ENCODE data around the gene IFIT1B. TPM values are rescaled to one million over a fixed set of nuclear protein-coding genes. Genes with fewer than 3 reads are reported as not detected.
A peak's percentile ranks its signal among the peaks of the same experiment; 100 is the strongest.

Gene IFIT1B
- total and polyA plus RNA-seq, 10 of the 15 experiments (the other 5 are each of a cell fraction or from before 2014, with no cell fraction given), result 0.04 TPM; not detected in 9

DNA sequence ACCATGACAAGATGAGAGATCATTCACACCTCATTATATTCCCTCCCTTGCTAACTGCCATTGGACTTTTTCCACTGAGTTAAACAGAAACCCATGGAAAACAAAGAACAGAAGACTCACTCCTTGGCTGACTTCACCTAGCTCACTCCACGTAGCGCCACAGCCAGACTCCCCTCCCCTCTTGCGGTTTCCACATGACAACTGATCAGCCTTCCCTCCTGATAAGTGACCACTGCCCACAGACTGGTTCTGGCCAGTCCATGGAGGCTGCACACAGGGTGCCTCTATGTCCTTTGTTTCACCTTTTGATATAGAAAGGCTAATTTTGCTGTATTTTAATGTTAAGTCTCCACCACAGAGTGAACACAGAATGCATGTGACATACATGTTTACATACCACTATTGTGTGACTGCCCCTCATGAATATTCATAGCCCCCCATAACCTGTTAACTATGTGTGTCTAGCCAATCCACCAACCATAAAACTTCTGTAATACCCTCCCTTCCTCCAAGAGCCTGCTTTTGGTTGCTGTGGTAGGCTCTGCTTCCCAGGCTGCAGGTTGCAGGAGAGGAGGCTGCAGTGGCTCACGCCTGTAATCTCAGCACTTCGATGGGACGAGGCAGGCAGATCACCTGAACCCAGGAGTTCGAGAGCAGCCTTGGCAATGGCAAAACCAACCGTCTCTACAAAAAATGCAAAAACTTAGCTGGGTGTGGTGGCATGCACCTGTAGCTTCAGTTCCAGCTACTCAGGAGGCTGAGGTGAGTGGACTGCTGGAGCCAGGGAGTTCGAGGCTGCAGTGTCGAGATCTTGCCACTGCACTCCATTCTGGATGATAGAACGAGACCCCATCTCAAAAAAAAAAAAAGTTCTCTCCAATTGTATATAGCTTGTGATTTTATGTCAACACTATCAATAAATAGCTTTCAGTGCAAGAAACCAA, 26.5 kb downstream of the IFIT1B start:
- no peaks in the 10 kb centered on the region for H3K27me3 ChIP-seq (replicated peaks in 1 of 2; ENCODE audit: control insufficient read depth in 2 of 2, insufficient read depth in 2 of 2, low read length in 1 of 2)
- no peaks in the 10 kb centered on the region for H4K20me1 ChIP-seq (ENCODE audit: control insufficient read depth, insufficient read depth)
- H3K4me1 ChIP-seq (ENCODE audit: control insufficient read depth, insufficient read depth, low read length), result no peaks in the 10 kb centered on the region
- no peaks in the 10 kb centered on the region; the same call in 2 of the 3 replicates for H3K9me3 ChIP-seq (replicated peaks; ENCODE audit: control insufficient read depth, insufficient read depth, low read length)
- peaks cover 2% of the 10 kb centered on the region; the same call in 1 of the 2 replicates for H3K79me2 ChIP-seq (ENCODE audit: control insufficient read depth, insufficient read depth, low read length)
- no peak overlapping the region for H3K4me3 ChIP-seq
- in situ Hi-C loops (cut with MboI), result no loop called here
- no TSS peak for BruUV-seq (replicated peaks)
- DNase-seq (ENCODE audit: low read depth, low spot score) (no peak), FAIRE-seq (no peak), ATAC-seq (no peak)
- ChIA-PET CTCF (interaction anchor here (1.2 kb wide), 1 partner anchor 10 kb away, joined by 3 read pairs; the partner anchor contains the start of gene IFIT5), POLR2A (interaction anchor here (0.8 kb wide), 1 partner anchor 8 kb away, joined by 3 read pairs; no protein-coding TSS in a partner anchor), RAD21 (ENCODE audit: unreplicated experiment) (no interaction called here), SMC1A (ENCODE audit: uncharacterized antibody, unreplicated experiment) (interaction anchor here (0.8 to 3.3 kb wide), 5 partner anchors 10 to 34 kb away, joined by 3 to 13 read pairs (median 3); partner anchors contain the start of genes IFIT1 and IFIT5)
- TF ChIP-seq MEF2B (IDR thresholded peaks at IDR 0.05; ENCODE audit: partially characterized antibody, poor library complexity, severe bottlenecking) (no peak), IRF5 (IDR thresholded peaks at IDR 0.05; ENCODE audit: borderline replicate concordance) (no peak), SREBF2 (IDR thresholded peaks at IDR 0.05; ENCODE audit: low read length) (no peak), POLR2A (IDR thresholded peaks at IDR 0.05; ENCODE audit: low read depth, low read length) (0 out of 2 replicates have a peak, but pooled peaks have one; percentile 22), ATF7 (IDR thresholded peaks at IDR 0.05; ENCODE audit: low read depth) (no peak), CREB1 (IDR thresholded peaks at IDR 0.05; ENCODE audit: low read depth) (no peak), NKRF (conservative IDR thresholded peaks at IDR 0.05) (no peak), POLR2AphosphoS5 (IDR thresholded peaks at IDR 0.05; ENCODE audit: low read length) (peak; percentile 38; the same call in 1 of the 2 replicates), PAX8 (IDR thresholded peaks at IDR 0.05) (no peak), MYB (IDR thresholded peaks at IDR 0.05; ENCODE audit: borderline replicate concordance, low read depth, low read length) (no peak)
- TF ChIP-seq, protein P1, sequence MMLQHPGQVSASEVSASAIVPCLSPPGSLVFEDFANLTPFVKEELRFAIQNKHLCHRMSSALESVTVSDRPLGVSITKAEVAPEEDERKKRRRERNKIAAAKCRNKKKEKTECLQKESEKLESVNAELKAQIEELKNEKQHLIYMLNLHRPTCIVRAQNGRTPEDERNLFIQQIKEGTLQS (IDR thresholded peaks at IDR 0.05; ENCODE audit: borderline replicate concordance, extremely low read depth, low read depth, low read length), result no peak
- intact Hi-C loops (cut with micrococcal nuclease; ENCODE audit: unreplicated experiment), result no loop called here
- no peak overlapping the region for H3K9ac ChIP-seq (ENCODE audit: control insufficient read depth, insufficient read depth, low read length)
- no peak overlapping the region for H3K4me2 ChIP-seq (ENCODE audit: control insufficient read depth, insufficient read depth)
- WGBS (ENCODE audit: insufficient coverage, insufficient replicate concordance, low lambda C conversion rate, missing lambda C conversion rate), result 85% methylated on average over 11 of the region's 11 CpGs
- peaks cover 0 to 15% of the 10 kb centered on the region in 2 experiments; a peak in 2 of 4 replicates for H3K36me3 ChIP-seq (ENCODE audit: control insufficient read depth in 2 of 2, insufficient read depth in 2 of 2, low read length in 1 of 2)
- no peak overlapping the region for H3K27ac ChIP-seq (ENCODE audit: control insufficient read depth, insufficient read depth)
- no peak overlapping the region for H2AFZ ChIP-seq (ENCODE audit: control insufficient read depth, low read depth, low read length)
